Measurements from ENCODE around the gene BMP8B. TPM values are rescaled to one million over a fixed set of nuclear protein-coding genes. Genes with fewer than 3 reads are reported as not detected.

BMP8B gene, protein sequence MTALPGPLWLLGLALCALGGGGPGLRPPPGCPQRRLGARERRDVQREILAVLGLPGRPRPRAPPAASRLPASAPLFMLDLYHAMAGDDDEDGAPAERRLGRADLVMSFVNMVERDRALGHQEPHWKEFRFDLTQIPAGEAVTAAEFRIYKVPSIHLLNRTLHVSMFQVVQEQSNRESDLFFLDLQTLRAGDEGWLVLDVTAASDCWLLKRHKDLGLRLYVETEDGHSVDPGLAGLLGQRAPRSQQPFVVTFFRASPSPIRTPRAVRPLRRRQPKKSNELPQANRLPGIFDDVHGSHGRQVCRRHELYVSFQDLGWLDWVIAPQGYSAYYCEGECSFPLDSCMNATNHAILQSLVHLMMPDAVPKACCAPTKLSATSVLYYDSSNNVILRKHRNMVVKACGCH
- 5.8 and 5.9 TPM in 2 replicates for total RNA-seq (2022)
- percentile 48 among the genes with signal in this experiment for Bru-seq, nascent RNA
- percentile 54 among the genes with signal in this experiment for BruChase-seq, experiment 1, labeled RNA remaining after a 2-hour chase
- percentile 59 among the genes with signal in this experiment for BruChase-seq, experiment 2, labeled RNA remaining after a 6-hour chase
- long read RNA-seq, full-length matches to known transcripts = 3 of 11 reads
- long read RNA-seq, partial matches to known transcripts = 3 of 11 reads
- long read RNA-seq, other reads (novel, unspliced or antisense) = 5 of 11 reads

DNA sequence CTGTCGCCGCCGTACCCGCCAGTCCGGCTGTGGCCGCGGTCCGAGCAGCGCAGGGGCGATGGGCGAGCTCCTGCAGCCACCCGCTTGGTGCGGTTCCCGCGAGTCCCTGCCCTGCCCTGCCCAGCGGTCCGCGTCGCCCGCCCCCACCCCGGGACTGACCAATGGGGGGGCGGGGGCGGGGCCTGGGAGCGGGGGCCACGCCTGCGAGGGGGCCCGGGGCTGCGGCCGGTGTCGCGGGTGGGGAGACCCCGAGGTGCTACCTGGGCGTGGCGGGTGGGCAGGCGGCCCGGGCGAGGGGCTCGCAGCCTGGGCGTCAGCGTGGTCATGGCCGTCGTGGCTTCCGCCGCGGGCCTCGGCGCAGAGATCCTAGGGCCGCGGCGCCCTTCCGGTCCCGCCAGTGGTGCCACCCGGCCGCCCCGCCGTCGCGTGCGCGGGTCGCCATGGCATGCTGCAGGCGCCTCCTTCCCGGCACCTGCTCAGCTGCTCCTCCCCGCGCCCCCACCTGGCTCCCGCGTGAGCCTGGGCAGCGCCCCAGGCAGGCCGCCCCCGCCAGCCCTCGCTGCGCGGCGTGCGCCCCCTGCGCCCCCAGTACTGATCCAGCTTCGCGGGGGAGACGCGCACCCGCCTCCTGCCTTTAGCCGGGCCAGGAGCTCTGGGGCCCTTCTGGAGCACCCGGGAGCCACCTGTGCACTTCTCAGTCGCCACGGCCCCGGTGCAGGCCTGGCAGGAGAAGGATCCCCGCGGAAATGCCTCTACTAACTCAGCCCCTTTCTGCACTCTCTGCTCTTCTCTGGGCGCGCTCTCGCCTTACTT is at the start of gene BMP8B:
TSS of gene BMP8B (minus strand) at position 108 of the 813 bp plus-strand sequence. CDS start 380 bp downstream, outside the sequence.
- no peaks in the 10 kb centered on the region for H3K4me1 Mint-ChIP-seq (ENCODE audit: low read depth, unreplicated experiment)
- H3K27ac Mint-ChIP-seq (ENCODE audit: unreplicated experiment) = peak within 1 kb of the TSS; percentile 48
- Histone ChIP-seq H3K4me1 (no peaks in the 10 kb centered on the region), H3K4me3 (ENCODE audit: low read depth, low read length) (peak within 1 kb of the TSS; percentile 67), H3K36me3 (ENCODE audit: control insufficient read depth, insufficient read depth, low read length) (no peaks in the 10 kb centered on the region), H3K9me3 (no peaks in the 10 kb centered on the region), H3K27me3 (replicated peaks; ENCODE audit: control insufficient read depth, insufficient read depth, low read length) (no peaks in the 10 kb centered on the region)
- no TSS peak for BruUV-seq (replicated peaks)
- peak; percentile 68 to 78 for DNase-seq
- no peaks in the 10 kb centered on the region for H3K9me3 Mint-ChIP-seq (ENCODE audit: unreplicated experiment)
- H3K36me3 Mint-ChIP-seq (ENCODE audit: insufficient read depth, unreplicated experiment) = peaks cover 6% of the 10 kb centered on the region
- peak within 1 kb of the TSS; percentile 86 for H3K4me3 Mint-ChIP-seq (ENCODE audit: unreplicated experiment)
- H3K27me3 Mint-ChIP-seq (ENCODE audit: insufficient read depth, unreplicated experiment) = no peaks in the 10 kb centered on the region
- TF ChIP-seq, protein P1, sequence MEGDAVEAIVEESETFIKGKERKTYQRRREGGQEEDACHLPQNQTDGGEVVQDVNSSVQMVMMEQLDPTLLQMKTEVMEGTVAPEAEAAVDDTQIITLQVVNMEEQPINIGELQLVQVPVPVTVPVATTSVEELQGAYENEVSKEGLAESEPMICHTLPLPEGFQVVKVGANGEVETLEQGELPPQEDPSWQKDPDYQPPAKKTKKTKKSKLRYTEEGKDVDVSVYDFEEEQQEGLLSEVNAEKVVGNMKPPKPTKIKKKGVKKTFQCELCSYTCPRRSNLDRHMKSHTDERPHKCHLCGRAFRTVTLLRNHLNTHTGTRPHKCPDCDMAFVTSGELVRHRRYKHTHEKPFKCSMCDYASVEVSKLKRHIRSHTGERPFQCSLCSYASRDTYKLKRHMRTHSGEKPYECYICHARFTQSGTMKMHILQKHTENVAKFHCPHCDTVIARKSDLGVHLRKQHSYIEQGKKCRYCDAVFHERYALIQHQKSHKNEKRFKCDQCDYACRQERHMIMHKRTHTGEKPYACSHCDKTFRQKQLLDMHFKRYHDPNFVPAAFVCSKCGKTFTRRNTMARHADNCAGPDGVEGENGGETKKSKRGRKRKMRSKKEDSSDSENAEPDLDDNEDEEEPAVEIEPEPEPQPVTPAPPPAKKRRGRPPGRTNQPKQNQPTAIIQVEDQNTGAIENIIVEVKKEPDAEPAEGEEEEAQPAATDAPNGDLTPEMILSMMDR (IDR thresholded peaks at IDR 0.05; ENCODE audit: insufficient read depth in 1 of 2, low read depth in 1 of 2, low read length in 1 of 2, severe bottlenecking in 1 of 2, unreplicated experiment in 1 of 2) = no peak
- POLR2A ChIA-PET = interaction anchor here (0.6 kb wide), 1 partner anchor 112 kb away, joined by 3 read pairs; no protein-coding TSS in a partner anchor
- intact Hi-C loops (cut with micrococcal nuclease; ENCODE audit: unreplicated experiment) = no loop called here
- CTCF ChIA-PET = interaction anchor here (0.6 kb wide), 1 partner anchor 37 kb away, joined by 3 read pairs; no protein-coding TSS in a partner anchor

DNA sequence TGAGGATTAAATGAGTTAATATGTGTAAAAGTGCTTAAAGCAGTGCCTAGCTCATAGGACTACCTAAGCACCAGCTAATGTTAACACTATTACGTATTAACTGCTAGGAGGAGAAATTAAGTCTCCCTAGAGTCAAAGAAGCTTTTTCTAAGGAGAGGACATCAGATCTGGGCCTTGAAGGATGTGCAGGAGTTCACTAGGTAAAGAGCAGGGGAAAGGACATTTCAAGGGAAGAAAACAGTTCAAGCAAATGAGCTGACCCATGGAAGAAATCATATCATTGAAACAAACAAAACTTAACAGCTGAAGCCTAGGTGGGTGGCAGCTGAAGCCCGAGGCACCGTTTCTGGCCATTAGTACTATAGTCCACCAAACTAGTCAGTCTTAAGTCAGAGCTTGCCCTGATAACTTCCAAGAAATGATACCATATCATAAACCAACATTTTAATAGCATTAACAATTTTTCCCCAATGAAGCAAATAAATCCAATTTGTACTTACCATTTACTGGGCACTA is 48.0 kb upstream of the BMP8B start:
- Mint-ChIP-seq H3K27me3 (ENCODE audit: insufficient read depth, unreplicated experiment) (no peaks in the 10 kb centered on the region), H3K4me3 (ENCODE audit: unreplicated experiment) (no peak overlapping the region), H3K4me1 (ENCODE audit: low read depth, unreplicated experiment) (no peaks in the 10 kb centered on the region), H3K27ac (ENCODE audit: unreplicated experiment) (no peak overlapping the region), H3K36me3 (ENCODE audit: insufficient read depth, unreplicated experiment) (peaks cover 18% of the 10 kb centered on the region), H3K9me3 (ENCODE audit: unreplicated experiment) (no peaks in the 10 kb centered on the region)
- Histone ChIP-seq H3K36me3 (ENCODE audit: control insufficient read depth, insufficient read depth, low read length) (no peaks in the 10 kb centered on the region; the same call in 1 of the 2 replicates), H3K27me3 (replicated peaks; ENCODE audit: control insufficient read depth, insufficient read depth, low read length) (no peaks in the 10 kb centered on the region), H3K9me3 (no peaks in the 10 kb centered on the region), H3K4me3 (ENCODE audit: low read depth, low read length) (no peak overlapping the region), H3K4me1 (no peaks in the 10 kb centered on the region)
- intact Hi-C loops (cut with micrococcal nuclease; ENCODE audit: unreplicated experiment) = no loop called here
- TF ChIP-seq, protein P1 (IDR thresholded peaks at IDR 0.05; ENCODE audit: insufficient read depth in 1 of 2, low read depth in 1 of 2, low read length in 1 of 2, severe bottlenecking in 1 of 2, unreplicated experiment in 1 of 2) = no peak
- BruUV-seq (replicated peaks) = no TSS peak
- CTCF ChIA-PET = no interaction called here
- POLR2A ChIA-PET = no interaction called here
- no peak for DNase-seq

Data from Caco-2 (cell line).